ENCODE measurements around the gene C1RL. TPM values are rescaled to one million over a fixed set of nuclear protein-coding genes. Genes with fewer than 3 reads are reported as not detected.
"Not testable (repeated sequence)": the region's sequence is repeated elsewhere in the genome, so short reads cannot be mapped to it uniquely, and the experiment has no call there.

The C1RL gene
- polyA plus RNA-seq, 4 donors, result 29.5 to 43.1 (median 35.9) TPM

DNA sequence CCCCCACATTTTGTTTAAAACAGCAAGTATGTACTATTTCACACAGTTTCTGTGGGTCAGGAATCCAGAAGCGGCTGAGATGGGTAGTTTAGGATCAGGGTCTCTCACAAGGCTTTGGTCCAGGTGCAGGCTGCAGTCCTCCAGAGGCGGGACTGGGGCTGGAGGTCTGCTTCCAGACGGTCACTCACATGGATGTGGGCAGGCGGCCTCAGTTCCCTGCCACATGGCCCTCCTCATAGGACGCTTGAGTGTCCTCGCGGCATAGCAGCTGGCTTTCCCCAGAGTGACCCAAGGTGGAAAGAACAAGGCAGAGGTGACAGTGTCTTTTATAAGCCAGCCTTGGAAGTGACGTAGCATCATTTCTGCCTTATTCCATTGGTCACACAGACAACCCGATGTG is 7.9 kb upstream of the C1RL start:
- DNase-seq (ENCODE audit: low read depth in 4 of 4, low spot score in 2 of 4), result no peak

GRCh38 chr12:7116196-7116595 is 7.2 kb upstream of the C1RL start:
- no peak for DNase-seq (ENCODE audit: low read depth in 4 of 4, low spot score in 2 of 4)

GRCh38 chr12:7114851-7115250 is 5.8 kb upstream of the C1RL start:
- no peak for DNase-seq (ENCODE audit: low read depth in 4 of 4, low spot score in 2 of 4)

DNA sequence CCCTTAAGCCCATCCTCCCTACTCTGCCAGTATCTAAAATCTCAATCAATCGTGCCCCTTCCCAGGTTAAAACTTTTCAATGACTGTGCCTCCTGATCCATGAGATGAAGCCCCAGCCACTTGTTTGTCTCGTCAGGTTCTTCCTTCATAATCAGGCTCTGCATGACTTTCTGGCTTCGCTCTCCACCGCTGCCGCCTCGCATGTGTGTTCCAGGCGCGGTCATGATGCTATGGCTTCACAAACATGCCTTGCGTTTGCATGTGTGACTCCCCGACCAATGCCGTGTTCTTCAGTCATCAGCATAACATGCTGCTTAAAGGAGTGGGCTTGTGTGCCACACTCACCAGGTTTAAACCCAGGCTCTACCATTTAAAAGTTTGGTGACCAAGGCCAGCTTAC is 5.0 kb upstream of the C1RL start:
- DNase-seq (ENCODE audit: low read depth in 4 of 4, low spot score in 2 of 4), result no peak

- DNase-seq (ENCODE audit: low read depth in 4 of 4, low spot score in 2 of 4), result no peak
Measured at GRCh38 chr12:7113389-7113871, 4.4 kb upstream of the C1RL start.

DNA sequence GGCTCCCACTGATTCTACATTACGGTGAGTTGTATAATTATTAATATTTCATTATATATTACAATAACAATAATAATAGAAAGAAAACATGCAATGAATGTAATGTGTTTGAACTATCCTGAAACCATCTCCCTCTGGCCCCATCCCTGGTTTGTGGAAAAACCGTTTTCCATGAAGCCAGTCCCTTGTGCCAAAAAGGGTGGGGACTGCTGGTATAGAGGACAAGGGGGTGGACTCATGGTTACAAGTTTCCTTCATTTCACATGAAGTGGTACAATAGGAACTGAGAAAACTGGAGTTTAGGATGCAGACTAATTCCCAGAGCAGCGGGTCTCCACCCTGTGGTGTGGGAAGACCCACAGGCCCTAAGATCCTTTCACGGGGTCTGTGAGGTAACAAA is 3.0 kb upstream of the C1RL start:
- DNase-seq (ENCODE audit: low read depth in 4 of 4, low spot score in 2 of 4), result no peak

- DNase-seq (ENCODE audit: low read depth in 4 of 4, low spot score in 2 of 4), result no peak
Measured at GRCh38 chr12:7110661-7111060, 1.6 kb upstream of the C1RL start.

GRCh38 chr12:7109572-7109920 is 532 bp upstream of the C1RL start:
- no peak for DNase-seq (ENCODE audit: low read depth in 4 of 4, low spot score in 2 of 4)

DNA sequence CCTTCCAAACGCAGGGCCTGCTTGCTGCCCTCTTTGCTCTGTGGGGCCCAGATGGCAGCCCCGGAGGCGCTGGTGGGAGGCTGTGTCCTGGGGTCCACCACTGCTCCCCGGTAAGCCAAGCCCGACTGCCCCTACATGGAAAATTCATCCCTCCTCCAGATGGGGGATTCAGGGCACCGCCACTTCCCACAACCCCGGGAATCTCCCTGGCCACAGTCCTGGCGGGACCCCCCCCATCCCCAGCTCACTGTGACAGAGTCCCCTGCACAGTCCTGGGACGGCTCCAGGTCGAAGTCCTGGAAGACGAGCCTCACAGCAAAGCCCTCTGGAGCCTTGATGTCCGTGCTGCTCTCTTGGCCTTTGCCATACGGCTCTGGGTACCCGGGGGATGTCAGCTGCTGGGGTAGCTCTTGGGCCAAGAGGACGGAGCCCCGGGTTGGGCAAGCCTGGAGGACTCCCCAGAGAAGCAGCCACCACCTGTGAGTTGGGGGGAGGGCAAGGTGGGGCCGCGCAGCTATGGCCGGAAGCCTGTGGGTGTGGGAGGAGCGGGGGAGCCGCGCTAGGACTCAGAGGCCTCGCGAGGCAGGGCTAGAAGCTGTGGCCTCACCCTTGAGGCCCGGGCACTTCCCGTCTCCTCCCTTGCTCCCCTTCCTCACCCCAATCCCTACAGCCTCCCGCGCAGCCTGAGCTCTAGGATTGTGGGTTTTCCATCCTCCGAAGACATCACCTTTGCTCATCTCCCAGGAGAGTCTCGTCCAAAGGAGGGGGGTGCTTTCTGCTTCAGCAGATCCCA is 815 bp downstream of the C1RL start:
- peak in 2 of 4 donors; percentile 50 to 65 for DNase-seq (ENCODE audit: low read depth in 4 of 4, low spot score in 2 of 4)

DNA sequence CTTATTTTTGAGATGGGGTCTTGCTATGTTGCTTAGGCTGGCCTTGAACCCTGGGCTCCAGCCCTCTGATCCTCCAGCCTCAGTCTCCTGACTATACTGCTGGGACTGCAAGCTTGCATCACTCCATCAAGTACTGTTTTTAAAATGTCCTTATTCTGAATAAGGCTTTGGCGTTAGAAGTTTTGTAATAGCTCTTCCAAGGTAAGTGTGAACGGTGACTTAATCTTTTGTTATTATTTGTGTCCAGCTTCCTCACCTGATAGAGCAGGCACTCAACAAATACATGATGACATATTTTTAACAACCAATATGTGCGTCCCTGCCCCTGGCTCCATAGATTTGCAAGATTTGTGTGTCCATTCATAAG is 1.4 kb downstream of the C1RL start:
- DNase-seq (ENCODE audit: low read depth in 4 of 4, low spot score in 2 of 4), result no peak

DNA sequence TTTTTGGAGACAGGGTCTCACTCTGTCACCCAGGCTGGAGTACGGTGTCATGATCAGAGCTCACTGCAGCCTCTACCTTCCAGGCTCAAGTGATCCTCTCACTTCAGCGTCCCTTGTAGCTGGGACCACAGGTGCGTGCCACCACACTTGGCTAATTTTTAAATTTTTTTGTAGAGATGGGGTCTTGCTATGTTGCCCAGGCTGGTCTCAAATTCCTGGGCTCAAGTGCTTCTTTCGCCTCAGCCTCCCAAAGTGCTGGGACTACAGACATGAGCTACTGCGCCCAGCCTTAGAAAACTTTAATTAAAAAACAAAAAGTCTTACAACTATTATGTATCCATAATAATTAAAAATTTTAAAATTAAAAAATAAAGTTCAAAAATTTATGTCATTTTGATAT is 1.8 kb downstream of the C1RL start:
- not testable (repeated sequence) for DNase-seq (ENCODE audit: low read depth in 4 of 4, low spot score in 2 of 4)

- no peak for DNase-seq (ENCODE audit: low read depth in 4 of 4, low spot score in 2 of 4)
Measured at GRCh38 chr12:7106082-7106481, 2.9 kb downstream of the C1RL start.

DNA sequence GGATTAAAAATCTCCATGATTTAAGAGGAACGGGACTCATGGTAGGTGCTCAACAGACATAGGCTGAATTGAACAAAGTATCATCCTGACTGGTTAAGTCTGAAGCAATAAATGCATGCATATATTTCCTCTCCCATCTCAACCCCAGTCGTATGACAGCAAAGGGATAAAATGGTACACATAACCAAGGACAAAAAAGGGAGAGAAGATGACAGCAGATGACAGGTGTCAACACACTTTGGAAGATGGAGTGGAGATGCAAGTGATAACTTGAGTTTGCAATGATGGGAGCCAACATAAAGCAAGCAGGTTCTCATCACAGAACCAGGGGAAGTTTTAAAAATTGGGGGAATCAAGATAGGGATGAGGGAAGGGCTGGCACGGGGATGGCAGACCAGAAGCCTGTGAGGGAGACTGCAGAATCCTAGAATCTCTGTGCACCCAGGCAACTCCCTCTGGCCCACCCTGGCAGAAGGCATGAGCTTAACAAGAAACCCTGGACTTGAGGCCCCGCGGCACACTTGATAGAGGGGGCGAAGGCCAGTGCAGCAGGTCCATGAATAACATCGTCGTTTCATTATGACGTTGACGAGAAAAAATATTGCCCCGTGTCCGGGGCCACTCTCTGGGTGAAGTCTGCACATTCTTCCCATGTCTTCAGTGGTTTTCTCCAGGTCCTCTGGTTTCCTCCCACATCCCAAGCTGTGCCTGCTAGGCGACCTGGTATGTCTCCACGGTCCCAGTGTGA is 5.0 kb downstream of the C1RL start:
- DNase-seq (ENCODE audit: low read depth in 4 of 4, low spot score in 2 of 4), result no peak

DNA sequence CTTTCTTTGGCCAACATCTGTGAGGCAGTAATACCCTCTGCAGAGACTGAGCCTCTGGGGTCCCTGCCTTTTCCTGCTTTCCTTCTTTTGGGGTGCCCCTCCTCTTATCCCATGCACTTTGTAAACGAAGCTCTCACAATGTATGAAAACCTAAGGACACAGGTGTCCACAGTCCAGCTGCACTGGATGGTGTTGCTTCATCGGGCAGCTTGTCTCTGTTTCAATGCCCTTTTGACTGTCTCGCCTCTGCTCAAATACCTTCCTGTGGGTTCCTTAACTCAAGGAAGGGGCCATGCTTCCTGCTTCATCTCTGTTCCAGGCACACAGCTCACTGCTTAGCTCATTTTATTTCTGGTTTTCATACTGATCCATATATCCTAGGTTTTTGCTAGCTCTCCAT is 6.4 kb downstream of the C1RL start:
- no peak for DNase-seq (ENCODE audit: low read depth in 4 of 4, low spot score in 2 of 4)

- no peak for DNase-seq (ENCODE audit: low read depth in 4 of 4, low spot score in 2 of 4)
Measured at GRCh38 chr12:7101694-7102131, 7.3 kb downstream of the C1RL start.

GRCh38 chr12:7101047-7101693 is 7.8 kb downstream of the C1RL start:
- DNase-seq (ENCODE audit: low read depth in 4 of 4, low spot score in 2 of 4), result no peak

DNA sequence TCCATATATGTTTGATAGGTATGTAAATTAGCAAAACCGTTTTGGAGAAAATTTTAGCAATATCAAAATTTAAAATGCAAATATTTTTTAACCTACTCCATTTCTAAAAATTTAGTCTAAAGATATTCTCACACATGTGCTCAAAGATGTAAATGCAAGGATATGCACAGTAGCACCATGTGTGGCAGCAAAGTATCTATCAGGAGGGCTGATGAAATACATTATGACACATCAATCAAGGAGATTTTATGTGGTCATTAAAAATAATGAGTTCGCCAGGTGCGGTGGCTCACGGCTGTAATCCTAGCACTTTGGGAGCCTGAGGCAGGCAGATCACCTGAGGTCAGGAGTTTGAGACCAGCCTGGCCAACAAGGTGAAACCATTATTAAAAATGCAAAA is 8.8 kb downstream of the C1RL start:
- DNase-seq (ENCODE audit: low read depth in 4 of 4, low spot score in 2 of 4), result no peak

GRCh38 chr12:7099290-7099996 is 9.6 kb downstream of the C1RL start:
- no peak for DNase-seq (ENCODE audit: low read depth in 4 of 4, low spot score in 2 of 4)

DNA sequence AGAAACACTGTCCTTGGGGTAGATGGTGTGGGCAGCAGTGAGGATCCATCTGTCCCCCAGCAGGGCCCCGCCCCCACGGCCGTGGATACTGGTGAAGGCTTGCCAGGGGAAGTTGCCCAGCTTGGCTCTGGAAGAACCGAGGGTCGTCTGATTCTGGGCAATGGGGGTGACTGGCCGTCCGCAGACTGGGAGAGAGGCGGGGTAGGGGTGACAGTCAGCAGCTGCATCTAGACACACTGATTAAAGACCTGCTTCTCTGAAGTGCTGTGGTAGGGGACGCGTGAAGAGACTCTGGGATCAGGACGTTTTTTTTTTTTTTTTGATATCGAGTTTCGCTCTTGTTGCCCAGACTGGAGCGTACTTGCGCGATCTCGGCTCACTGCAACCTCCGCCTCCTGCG is 12.0 kb downstream of the C1RL start:
- no peak for DNase-seq (ENCODE audit: low read depth in 4 of 4, low spot score in 2 of 4)

DNA sequence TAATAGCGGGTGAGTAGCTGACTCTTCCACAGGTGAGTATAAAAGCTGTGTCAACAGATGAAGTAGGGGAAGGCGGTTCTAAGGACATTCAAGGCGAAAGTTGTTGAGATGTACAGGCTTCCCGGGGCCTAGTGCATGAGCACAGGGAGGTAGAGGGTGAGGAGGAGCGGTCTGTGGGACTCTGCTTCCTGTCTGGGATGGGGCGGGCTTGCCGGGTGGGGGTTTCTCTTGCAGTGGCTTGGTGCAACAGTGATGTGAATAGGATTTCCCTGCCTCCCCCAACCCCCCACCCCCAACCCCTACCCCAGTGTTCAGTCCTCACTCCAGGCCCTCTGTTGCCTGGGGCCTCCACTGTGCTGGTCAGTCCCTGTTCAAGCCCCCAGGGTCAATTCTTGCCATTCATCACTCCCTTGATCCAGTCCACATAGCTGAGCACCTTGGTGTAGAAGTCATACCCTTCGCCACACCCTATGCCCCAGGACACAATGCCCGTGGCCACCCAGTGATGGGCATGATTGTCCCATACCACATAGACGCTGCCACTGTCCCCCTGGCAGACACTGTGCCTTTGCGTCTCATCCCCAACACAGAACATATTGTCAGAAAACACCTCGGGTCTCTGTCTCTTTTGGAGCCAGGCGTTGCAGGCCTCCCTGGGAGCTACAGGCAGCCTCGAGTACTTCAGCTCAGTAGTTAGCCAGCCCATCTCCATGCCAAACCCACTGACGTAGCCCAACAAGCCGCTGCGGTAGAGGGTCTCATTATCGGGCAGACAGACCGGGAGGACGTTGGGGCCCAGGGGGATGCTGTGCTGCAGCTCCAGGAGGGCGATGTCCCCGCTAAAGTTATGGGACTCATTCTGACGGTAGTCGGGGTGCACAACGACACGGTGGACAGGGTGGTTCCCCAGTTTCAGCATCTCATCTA is 12.7 kb downstream of the C1RL start:
- no peak for DNase-seq (ENCODE audit: low read depth in 4 of 4, low spot score in 2 of 4)
